Tibial nerve (tissue), 4 donors: ENCODE results near the gene HRK.

ENCODE experiments used
- CTCF ChIP-seq, 5 experiments: fragments of 200-600 bp in 3 of 5; fragments of 450-650 bp in 2 of 5; sonication (generic) in 3 of 5; IDR thresholded peaks; one replicate each; pipeline ENCODE4 v1.5.1; 2016 to 2019; ENCODE audit warnings: antibody characterized with exemption in 5 of 5, mild to moderate bottlenecking in 3 of 5, moderate library complexity in 2 of 5
- EP300 ChIP-seq, 2 donors: sonication (generic); formaldehyde crosslinking; IDR thresholded peaks; one replicate each; pipeline ENCODE4 v1.6.1; 2017; ENCODE audit warnings: antibody characterized with exemption in 2 of 2, mild to moderate bottlenecking in 1 of 2
- POLR2A ChIP-seq, 2 donors: fragments of 450-650 bp; IDR thresholded peaks; one replicate each; pipeline ENCODE4 v1.6.1; 2017; ENCODE audit warnings: antibody characterized with exemption in 2 of 2, mild to moderate bottlenecking in 2 of 2, moderate library complexity in 2 of 2

- TF ChIP-seq POLR2A (IDR thresholded peaks at IDR 0.05): no peak
- TF ChIP-seq CTCF (IDR thresholded peaks at IDR 0.05): no peak
- TF ChIP-seq EP300 (IDR thresholded peaks at IDR 0.05): no peak
Observed at GRCh38 chr12:116891019-116891418, 9.8 kb upstream of the HRK start.
